Liver (tissue), 3 donors: ENCODE results near the gene TEX9.

Experiments
- CTCF ChIP-seq: fragments of 150-350 bp; IDR thresholded peaks from 2 replicates; pipeline ENCODE4 v1.5.1; 2017; ENCODE audit warnings: improper control_type of control experiment, low read depth, low read length; ENCODE audit not compliant: missing input control
- REST ChIP-seq: IDR thresholded peaks from 2 replicates; pipeline ENCODE4 v1.6.1; 2016; ENCODE audit warnings: antibody characterized with exemption, mild to moderate bottlenecking
- TAF1 ChIP-seq: conservative IDR thresholded peaks from 2 replicates; pipeline ENCODE4 v1.6.1; 2016; ENCODE audit warnings: antibody characterized with exemption, mild to moderate bottlenecking
- donor health status: healthy.
- donor health status: healthy.

GRCh38 chr15:56346414-56346813 lies 18.8 kb upstream of the TEX9 start:
- TF ChIP-seq CTCF (no peak), TAF1 (no peak), REST (no peak)
